HG02981 (cell line): ENCODE data around the gene CES4A.
"Not testable (repeated sequence)": the region's sequence is repeated elsewhere in the genome, so short reads cannot be mapped to it uniquely, and the experiment has no call there.

Experiments used
- ATAC-seq: cut with Tn5 transposase; IDR thresholded peaks from one replicate; pipeline ENCODE4 v1.9.1; 2021; ENCODE audit warnings: mild to moderate bottlenecking, moderate library complexity; ENCODE audit not compliant: unreplicated experiment

Gene CES4A

DNA sequence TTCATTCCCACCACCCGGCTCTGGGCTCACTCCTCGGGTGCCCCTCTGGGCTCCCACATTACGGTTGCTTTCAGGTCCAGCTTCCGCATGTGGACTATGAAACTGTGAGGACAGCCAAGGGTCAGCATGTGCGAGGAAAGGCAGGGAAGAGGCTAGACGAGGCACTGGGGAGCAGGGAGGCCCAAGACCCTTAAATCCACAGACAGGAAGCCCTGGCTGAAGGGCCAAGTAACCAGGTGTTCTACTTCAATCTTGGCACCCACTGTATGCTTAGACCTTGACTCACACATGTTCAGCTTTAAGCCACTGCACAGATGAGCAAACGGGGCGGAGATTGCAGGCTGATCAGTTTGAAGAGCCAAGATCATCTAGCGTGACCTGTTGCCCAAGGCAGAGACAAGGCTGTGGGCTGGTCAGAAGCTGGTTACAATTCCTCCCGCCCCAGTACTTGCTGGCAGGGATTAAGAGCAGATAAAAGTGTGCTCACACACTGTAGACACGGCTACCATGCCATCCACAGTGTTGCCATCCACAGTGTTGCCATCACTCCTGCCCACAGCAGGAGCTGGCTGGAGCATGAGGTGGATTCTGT lies at the start of gene CES4A:
TSS of gene CES4A (plus strand) at position 393 of the 592 bp plus-strand sequence. CDS start at position 577, 184 bp downstream.
- no peak for ATAC-seq

DNA sequence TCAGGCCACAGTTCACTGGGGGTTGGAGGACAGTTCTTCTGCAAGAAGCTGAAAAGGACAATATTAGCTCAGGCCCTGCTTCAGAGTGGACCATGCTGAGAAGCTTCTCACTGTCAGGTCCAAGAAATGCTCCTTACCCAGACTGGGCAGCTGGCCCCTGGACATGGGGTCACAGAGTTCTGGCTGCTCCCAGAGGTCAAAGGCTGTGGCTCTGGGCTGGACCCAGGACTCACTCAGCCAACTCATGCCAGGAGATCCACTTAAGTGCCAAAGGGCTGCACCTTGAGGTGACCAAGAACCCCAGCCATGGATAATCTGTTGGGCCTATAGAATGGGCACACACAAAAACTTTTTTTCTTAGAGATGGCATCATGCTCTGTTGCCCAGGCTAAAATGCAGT lies 49.0 kb upstream of the CES4A start:
- ATAC-seq, result no peak

DNA sequence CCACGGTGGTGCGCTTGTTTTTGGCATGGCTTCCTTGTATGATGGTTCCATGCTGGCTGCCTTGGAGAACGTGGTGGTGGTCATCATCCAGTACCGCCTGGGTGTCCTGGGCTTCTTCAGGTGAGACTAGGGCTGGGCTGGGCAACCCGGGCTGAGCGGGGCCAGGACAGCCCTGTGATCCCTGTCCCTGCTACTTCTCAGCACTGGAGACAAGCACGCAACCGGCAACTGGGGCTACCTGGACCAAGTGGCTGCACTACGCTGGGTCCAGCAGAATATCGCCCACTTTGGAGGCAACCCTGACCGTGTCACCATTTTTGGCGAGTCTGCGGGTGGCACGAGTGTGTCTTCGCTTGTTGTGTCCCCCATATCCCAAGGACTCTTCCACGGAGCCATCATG lies 48.2 kb upstream of the CES4A start:
- no peak for ATAC-seq

DNA sequence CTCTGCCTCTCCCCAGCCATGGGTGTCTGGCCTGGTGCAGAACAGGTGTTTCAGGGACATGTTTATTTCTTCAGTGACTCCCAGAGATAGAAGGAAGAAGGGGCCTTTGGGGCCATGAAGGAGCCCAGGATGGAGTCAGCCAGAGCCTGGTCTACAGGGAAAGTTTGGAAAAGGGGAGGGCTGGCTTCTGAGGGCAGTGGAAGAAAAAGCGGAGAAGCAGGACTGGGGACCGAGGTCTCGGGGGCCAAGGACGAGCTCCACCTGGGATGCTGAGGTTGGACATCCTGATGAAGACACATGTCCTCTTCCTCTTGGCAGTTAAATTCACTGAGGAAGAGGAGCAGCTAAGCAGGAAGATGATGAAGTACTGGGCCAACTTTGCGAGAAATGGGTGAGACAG lies 45.4 kb upstream of the CES4A start:
- ATAC-seq, result no peak

DNA sequence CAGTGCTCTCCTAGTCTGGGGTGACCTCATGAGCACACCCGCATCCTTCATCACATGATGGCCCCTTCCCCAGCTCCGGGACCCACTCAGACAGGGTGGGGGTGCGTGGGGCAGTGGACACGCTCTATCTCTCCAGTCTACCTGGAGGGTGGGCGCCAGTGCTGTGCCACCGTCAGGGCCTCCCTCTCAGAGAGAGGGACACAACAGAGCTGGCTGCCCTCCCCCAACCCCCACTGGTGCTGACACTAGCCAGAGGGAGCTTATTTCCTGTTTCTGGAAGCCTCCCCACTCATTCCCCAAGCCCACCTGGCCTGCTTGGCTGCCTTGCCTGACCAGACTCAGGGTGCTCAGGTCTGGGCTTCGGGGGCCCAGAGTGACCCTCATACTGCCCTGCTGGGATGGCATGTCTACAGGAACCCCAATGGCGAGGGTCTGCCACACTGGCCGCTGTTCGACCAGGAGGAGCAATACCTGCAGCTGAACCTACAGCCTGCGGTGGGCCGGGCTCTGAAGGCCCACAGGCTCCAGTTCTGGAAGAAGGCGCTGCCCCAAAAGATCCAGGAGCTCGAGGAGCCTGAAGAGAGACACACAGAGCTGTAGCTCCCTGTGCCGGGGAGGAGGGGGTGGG lies 44.8 kb upstream of the CES4A start:
- no peak for ATAC-seq

DNA sequence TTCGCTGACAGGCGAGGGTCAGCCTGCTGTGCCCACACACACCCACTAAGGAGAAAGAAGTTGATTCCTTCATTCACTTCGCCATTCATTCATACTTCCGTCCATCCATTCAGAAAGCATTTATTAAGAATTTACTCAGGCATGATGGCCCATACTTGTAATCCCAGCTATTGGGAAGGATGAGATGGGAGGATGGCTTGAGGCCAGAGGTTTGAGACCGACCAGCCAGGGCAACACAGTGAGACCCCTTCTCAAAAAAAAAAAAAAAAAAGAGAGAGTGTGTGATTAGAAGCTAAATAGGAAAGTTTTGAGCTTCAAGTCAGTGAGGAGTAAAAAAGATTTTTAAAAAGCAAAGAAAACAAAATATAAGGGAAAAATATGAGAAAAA lies 44.3 kb upstream of the CES4A start:
- no peak for ATAC-seq

DNA sequence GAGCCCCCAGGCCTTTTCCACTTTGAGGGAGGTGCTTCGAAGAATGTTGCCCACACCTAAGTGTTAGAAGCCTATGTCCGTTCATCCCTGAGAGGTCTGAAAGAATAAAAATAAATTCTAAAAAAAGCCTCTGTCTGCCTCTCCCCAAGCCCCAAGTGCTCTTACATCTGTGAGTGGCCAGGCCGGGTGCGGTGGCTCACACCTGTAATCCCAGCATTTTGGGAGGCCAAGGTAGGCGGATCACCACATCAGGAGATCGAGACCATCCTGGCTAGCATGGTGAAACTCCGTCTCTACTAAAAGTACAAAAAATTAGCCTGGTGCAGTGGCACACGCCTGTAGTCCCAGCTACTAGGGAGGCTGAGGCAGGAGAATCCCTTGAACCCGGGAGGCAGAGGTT lies 43.4 kb upstream of the CES4A start:
- not testable (repeated sequence) for ATAC-seq

DNA sequence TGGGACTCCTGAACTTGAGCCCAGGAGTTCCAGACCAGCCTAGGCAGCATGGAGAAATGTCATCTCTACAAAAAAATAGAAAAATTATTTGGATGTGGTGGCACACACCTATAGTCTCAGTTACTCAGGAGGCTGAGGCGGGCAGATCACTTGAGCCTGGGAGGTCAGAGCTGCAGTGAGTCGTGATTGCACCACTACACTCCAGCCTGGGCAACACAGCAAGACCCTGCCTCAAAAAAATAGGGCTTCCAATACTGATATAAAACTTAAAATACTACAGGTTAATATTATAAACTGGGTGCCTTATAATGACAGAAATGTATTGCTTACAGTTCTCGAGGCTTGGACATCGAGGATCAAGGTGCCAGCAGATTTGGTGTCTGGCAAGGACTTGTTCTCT lies 42.5 kb upstream of the CES4A start:
- ATAC-seq, result no peak

DNA sequence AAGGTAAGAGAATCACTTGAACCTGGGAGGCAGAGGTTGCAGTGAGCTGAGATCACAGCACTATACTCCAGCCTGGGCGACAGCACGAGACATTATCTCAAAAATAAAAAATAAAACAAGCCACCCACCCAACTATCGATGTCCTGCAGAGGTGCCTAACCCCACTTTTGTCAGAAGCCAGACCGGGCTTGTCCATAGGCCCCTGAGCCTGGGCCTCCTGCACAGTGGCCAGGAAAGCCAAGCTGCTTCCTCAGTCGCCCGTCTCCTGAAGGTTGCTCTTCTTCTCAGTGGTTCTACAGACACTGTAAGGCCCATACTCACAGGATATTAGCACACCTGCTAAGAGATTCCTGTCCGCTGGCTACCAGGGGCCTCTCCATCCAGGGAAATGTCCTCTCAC lies 41.8 kb upstream of the CES4A start:
- ATAC-seq, result no peak

DNA sequence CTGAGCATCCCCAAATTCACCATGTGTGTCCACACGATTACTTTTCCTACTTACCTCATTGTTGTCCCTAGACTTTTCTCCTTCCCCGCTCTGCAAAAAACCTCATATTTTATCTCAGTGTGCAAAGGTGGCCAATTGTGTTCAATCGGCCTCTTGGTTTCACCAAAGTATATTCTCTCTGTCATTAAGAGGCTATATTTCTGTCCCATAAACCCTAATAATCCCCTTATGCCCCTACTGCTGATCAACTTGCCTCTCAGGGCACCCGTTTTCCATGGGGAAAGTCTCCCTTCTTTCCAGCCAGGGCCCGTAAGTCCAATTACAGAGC lies 41.5 kb upstream of the CES4A start:
- ATAC-seq, result no peak

DNA sequence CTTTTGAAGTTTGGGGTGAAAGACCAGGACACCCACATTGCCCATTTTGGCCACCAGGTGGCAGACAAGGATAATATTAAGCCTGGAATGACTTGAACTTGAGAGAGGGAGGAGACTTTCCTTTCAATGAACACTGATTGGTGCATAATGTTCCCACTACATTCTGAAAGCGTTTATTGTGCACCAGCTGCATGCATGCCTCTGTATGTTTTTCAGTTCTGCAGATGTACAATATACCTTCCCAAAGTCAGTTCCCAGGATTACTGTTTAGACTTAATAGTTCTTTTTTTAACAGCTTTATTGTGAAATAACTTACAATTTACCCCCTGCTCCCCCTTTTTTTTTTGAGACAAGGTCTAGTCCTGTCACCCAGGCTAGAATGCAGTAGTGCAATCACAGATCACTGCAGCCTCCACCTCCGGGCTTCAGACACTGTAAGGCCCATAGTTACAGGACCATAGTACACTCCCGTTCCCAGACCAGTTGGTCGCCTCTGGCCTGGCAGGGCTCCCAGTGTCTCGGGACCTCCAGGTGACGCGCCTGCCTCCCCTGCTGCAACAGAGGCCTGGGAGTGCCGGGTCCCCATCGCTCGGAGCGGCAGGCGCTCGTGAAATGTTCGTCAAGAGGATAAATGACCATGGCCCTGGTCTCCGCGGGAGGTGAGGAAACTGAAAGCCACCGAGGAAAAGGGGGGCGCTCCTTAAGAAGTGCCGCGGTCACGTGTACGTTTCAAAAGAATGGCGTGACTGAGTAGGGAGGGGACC lies 40.9 kb upstream of the CES4A start:
- ATAC-seq, result peak; percentile 62

DNA sequence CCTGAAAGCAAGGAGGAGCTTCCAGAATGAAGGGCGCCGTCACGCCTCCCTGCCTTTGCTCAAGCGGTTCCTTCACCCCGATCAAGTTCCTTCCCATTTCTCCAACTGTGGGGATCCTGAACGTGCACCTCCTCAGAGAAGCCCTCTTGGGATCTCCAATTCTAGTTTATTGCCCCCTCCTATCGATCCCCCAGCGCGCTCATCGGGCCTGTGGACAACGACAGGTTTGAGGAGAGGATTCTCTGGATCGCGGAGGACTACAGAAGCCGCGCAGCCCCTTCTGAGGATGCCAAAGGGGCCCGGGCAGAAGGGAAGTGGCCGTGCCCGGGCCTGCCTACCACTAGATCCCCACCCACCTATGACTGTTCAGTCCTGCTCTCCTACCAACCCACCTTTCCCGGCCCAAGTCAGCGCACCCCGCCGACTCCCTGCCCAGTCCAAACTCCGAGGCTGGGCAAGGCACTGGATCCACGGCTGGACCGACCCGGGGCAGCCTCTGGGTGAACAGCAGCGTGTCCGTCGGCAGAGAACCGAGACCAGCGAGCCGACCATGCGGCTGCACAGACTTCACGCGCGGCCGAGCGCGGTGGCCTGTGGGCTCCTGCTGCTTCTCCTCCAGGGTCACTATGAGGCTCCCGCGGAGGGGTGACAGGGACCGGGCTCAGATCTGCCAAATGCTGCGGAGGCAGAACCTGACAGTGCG lies 40.1 kb upstream of the CES4A start:
- ATAC-seq, result no peak

DNA sequence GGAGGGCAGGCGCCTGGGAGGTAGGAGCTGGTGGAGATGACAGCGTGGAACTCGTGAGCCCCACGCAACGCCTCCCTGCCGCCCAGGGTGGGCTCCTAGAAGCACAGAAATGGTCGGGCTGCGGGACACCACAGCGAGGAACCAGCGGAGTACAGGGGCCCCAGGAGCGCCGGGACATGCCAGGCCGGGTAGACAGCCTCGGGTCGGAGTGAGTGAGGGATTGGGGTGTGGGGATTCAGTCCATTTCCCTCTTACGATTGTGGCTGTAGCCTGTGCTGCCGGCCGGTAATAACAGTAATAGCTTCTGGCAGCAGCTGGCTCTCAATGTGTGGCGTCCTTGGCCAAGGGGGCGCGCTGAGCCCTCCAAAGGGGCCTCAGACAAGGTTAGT lies 39.6 kb upstream of the CES4A start:
- no peak for ATAC-seq

DNA sequence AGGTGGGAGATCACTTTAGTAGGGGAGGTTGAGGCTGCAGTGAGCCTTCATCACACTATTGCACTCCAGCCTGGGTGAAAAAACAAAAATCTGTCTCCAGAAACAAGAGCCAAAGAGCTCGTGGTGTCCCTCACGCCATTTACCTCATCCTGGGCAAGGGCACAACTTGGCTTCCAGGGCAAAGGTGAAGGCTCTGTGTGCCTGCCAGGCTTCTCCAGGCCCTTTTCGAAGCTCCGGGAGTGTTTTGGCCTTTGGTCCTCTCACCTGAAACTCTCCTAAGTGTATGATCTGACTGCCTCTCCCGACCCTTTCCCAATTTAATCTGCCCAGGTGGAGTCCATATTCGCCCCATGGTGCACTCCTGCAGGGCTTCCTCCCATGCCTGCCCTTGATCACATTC lies 38.9 kb upstream of the CES4A start:
- no peak for ATAC-seq

DNA sequence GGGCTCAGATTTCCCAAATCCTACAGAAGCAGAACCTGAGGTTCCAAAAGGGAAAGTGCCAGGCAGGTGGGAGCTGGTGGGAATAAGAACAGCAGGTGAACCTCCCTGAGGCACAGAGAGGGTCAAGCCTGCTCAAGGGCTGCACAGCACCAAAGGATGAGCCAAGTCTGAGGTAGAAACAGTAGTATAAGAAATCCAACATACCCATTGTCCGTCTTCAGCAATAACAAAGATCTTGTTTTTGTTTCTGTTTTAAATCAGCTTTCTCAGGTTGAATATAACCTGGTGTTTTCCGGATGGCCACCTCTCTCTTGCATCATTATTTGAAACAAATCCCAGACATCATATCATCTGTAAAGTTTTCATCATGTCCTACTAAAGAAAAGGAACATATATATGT lies 38.0 kb upstream of the CES4A start:
- ATAC-seq, result no peak

DNA sequence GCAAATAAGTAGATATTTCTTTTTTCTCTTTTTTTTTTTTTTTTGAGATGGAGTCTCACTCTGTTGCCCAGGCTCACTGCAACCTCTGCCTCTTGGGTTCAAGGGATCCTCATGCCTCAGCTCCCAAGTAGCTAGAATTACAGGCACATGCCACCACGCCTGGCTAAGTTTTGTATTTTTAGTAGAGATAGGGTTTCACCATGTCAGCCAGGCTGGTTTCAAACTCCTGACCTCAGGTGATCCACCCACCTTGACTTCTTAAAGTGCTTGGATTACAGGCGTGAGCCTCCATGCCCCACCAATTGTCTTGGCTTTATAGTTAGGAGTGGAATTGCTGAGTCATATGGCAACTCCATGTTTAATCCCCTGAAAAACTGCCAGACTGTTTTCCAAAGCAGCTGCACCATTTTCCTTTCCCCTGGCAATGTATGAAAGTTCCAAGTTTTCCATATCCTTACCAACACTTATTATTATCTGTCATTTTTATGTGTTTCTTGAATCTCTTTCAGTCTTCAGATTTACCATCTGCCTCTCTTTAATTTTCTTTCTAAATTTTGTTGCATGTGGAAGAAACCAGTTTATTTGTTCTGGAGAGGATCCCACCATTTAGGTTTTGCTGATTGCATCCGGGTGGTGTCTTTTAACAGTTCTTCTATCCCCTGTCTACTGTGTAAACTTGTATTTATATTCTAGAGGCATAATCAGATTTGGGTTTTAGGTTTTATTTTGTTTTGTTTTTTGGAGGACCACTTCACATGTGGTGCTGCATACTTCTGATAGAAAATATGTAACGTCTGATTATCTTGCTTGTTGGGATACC lies 37.2 kb upstream of the CES4A start:
- ATAC-seq, result no peak

DNA sequence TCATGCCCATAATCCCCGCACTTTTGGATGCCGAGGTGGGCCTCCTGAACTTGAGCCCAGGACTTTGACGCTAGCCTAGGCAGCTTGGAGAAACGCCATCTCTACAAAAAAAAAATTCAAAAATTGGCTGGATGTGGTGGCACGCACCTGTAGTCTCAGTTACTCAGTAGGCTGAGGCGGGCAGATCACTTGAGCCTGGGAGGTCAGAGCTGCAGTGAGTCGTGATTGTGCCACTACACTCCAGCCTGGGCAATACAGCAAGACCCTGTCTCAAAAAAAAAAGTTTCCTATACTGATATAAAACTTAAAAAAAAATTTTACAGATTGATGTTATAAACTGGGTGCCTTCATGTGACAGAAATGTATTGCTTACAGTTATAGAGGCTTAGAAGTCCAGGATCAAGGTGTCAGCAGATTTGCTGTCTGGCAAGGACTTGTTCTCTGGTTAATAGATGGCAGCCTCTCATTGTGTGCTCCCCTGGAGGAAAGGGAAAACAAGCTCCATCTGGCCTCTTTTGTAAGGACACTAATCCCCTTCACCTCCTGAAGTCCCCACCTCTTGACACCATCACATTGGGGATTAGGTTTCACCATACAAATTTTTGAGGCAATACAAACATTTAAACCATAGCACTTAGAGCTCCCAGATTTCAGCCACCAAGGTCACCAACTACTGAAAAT lies 35.8 kb upstream of the CES4A start:
- ATAC-seq, result no peak

DNA sequence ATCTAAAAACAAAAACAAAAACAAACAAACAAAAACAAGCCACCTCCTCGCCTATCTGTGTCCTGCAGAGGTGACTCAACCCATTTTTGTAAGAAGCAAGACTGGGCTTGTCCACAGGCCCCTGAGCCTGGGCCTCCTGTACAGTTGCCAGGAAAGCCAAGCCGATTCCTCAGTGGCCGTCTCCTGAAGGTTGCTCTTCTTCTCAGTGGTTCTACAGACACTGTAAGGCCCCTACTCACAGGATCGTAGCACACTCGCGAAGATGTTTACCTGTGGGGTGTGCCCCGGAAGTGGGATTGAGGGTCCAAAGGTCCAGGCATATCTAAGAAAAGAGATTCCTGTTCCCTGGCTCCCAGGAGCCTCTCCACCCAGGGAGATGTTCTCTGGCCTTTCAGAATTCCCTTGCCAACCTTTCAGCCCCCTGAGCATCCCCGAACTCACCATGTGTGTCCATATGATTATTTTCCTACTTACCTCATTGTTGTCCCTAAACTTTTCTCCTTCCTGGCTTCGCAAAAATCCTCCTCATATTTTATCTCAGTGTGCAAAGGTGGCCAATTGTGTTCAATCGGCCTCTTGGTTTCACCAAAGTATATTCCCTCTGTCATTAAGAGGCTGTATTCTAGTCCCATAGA lies 34.8 kb upstream of the CES4A start:
- no peak for ATAC-seq

DNA sequence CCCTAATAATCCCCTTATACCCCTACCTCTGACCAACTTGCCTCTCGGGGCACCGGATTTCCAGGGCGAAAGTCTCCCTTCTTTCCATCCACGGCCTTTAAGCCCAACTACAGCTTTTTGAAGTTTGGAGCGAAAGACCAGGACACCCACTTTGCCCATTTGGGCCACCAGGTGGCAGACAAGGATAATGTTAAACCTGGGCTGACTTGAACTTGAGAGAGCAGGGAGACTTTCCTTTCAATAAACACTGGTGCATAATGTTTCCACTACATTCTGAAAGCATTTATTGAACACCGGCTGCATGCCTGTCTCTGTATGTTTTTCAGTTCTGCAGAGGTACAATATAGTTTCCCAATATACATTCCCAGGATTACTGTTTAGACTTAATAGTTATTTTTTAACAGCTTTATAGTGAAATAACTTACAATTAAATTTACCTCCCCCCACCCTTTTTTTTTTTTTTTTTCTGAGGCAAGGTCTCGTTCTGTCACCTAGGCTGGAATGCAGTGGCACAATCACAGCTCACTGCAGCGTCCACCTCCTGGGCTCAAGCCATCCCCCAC lies 34.2 kb upstream of the CES4A start:
- ATAC-seq, result no peak
